HEK293 (cell line): ENCODE measurements around the gene C1QTNF2.

Source experiments
- CTCF ChIP-seq: fragments of 450-650 bp; formaldehyde crosslinking; IDR thresholded peaks from 2 replicates; pipeline ENCODE4 v1.5.1; 2016; ENCODE audit warnings: missing biosample characterization, missing genetic modification characterization
- KLF1 ChIP-seq: fragments of 450-650 bp; formaldehyde crosslinking; IDR thresholded peaks from 2 replicates; pipeline ENCODE4 v1.5.1; 2016; ENCODE audit warnings: missing biosample characterization, missing genetic modification characterization
- MYNN ChIP-seq: fragments of 450-650 bp; formaldehyde crosslinking; IDR thresholded peaks from 2 replicates; pipeline ENCODE4 v1.5.1; 2016; ENCODE audit warnings: missing biosample characterization, missing genetic modification characterization, borderline replicate concordance
- ZBTB48 ChIP-seq: fragments of 450-650 bp; formaldehyde crosslinking; IDR thresholded peaks from 2 replicates; pipeline ENCODE4 v1.5.1; 2016; ENCODE audit warnings: missing biosample characterization, missing genetic modification characterization
- ZNF292 ChIP-seq: fragments of 450-650 bp; formaldehyde crosslinking; IDR thresholded peaks from 2 replicates; pipeline ENCODE4 v1.5.1; 2016; ENCODE audit warnings: low read depth, missing biosample characterization, missing genetic modification characterization, borderline replicate concordance
- ZNF585B ChIP-seq: fragments of 450-650 bp; formaldehyde crosslinking; IDR thresholded peaks from 2 replicates; pipeline ENCODE4 v1.5.1; 2016; ENCODE audit warnings: missing biosample characterization, missing genetic modification characterization
- TF ChIP-seq, protein P1 (sequence below): IDR thresholded peaks from 2 replicates; pipeline ENCODE4 v1.6.1; 2011; ENCODE audit warnings: mild to moderate bottlenecking, low read depth, low read length, borderline replicate concordance

GRCh38 chr5:160397492-160397891, 27.1 kb upstream of the C1QTNF2 start:
- TF ChIP-seq CTCF (tag by site-specific recombination): no peak
- no peak for TF ChIP-seq MYNN
- TF ChIP-seq, protein P1, sequence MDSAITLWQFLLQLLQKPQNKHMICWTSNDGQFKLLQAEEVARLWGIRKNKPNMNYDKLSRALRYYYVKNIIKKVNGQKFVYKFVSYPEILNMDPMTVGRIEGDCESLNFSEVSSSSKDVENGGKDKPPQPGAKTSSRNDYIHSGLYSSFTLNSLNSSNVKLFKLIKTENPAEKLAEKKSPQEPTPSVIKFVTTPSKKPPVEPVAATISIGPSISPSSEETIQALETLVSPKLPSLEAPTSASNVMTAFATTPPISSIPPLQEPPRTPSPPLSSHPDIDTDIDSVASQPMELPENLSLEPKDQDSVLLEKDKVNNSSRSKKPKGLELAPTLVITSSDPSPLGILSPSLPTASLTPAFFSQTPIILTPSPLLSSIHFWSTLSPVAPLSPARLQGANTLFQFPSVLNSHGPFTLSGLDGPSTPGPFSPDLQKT: no peak
- TF ChIP-seq ZNF585B (tag by site-specific recombination): no peak
- no peak for TF ChIP-seq ZNF292 (tag by site-specific recombination)
- no peak for TF ChIP-seq KLF1 (tag by site-specific recombination)
- TF ChIP-seq ZBTB48 (tag by site-specific recombination): no peak
